NCI-H2081 (cell line): ENCODE results near the gene MFAP2.
"Not testable (repeated sequence)": the region's sequence is repeated elsewhere in the genome, so short reads cannot be mapped to it uniquely, and the experiment has no call there.

Experiments
- DNase-seq, 2 experiments: peaks; one replicate each; lab custom pipeline; 2025; lab: John Stamatoyannopoulos, UW

The MFAP2 gene

DNA sequence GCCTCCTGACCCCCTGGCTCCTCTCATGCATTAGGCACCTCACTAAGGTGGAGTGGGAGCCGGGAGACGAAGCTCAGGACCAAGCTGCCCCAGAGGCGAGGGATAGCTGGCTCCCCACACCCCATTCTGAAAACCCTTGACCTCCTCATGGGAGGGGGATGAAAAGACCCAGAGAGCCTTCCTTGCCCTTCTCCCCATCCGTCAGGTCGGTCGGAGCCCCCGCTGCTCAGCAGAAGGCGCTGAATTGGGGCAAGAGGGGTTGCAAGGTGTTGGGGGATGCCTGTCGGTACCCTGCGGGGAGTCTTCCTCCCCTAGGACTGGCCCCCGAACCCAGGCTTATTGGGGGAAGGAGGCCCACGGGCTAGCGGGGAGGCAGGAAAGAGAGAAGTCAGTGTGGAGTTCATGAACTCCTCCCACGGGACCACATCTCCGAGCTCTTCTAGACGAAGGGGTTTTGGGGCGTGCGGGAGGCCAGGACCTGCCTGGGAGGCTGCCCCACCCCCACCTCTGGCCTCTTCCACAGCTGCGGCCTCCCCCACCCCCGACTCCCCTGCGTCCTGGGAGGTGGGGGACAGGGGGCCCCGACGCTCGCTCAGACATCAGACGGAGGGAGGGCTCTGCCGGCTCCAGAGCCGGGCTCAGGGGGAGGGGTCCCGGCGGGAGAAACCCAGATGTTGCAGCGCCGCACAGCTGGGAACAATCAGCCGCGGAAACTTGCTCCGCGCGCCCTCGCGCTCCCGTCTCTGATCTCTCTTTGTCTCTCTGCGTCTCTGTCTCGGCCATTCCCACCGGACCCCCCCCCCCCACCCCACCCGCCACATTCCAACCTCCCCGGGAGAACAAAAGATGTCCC lies 719 bp downstream of the MFAP2 start:
- DNase-seq: no peak

DNA sequence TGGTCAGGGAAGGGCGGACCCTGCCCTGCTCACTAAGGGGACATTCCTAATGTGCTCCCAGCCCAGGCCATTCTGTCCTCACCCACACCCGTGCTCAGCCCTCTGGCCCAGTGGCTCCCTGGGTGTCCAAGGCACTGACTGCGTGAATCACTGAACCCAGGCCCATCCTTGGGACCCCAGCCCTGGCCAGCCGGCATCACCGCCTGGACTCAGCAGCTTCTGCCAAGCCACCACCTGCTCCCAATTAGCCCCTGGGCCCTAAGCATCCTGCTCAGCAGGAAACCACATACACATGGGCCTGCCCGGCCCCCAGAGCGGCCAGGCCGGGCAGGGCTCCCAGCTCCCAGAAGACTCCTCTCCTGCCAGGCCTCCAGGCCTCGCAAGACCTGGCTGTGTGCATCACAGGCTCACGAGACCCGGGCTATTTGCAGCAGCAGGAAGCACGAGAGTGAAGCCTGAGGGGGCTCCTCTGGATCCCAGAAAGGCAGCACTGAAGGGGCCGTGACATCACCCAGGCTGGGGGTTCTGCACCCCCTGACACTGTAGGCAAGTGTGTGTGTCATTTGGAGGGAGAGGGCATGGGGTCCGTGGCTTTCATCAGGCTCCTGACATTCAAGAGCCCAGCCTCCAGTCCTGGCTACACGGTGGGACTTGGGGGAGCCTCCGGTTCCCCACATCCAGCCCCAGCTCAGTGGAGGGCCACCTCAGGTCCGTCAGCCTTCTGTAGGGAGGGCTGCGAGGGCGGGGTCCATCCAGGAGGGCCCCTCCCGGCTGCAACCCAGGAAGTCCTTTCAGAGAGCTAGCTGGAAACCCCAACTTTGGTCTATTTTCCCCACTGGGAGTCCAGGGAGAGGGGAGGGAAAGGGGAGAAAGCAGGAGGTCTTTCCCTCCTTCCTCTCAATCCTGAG lies 1.6 kb downstream of the MFAP2 start:
- peak in 1 of 2 experiments; percentile 34 for DNase-seq

DNA sequence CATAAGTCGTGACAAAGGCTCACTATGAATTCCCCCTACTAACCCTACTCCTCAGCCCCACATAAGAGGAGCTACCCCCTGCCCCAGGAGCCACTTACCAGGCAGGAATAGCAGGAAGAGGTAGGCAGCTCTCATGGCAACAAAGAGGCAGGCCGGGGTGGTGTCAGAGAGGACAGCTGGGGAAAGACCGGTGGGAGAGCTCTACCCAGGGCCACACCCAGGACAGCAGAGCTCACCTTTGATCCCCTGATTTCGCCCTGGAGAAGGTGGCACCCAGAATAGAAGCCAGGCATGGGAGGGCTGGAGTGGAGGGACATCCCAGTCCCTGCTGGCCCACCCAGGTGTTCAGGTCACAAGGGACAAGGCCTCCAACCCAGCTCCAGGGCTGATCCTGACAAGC lies 2.3 kb downstream of the MFAP2 start:
- no peak for DNase-seq

DNA sequence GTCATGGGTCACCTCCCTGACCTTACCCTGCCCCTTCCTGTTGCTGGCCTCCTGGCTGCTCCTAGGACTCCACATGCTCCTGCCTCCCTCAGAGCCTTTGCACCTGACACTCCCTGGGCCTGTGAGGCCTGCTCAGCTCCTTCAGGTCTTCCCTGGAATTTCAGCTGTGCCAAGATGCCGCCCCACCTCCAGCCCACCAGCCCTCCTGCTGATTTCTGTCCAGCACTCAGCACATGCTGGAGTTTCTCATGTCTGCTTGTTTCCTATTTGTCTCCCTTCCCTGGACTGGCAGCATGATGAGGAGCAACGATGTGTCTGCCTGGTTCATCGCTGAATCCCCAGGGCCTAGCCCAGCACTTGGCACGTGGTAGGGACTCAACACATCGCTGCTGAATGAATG lies 3.0 kb downstream of the MFAP2 start:
- DNase-seq: no peak

DNA sequence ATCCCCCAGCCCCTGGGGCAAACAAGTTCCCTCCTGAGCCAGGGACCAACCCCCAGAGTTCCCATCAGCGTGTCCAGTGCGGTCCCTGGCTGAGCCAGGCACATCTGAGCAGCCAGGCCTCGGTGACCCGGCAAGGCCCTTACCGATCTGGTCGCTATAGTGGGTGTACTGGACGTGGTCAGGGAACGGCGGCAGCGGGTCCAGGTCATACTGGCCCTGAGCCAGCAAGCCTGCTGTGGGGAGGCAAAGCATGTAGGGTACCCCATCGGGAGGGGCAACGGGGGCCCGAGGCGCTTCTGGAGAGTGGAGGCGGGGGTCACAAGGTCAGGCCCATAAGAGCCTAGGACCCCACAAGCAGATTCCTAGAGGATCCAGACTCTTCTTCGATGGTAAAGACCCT lies 3.5 kb downstream of the MFAP2 start:
- no peak for DNase-seq

DNA sequence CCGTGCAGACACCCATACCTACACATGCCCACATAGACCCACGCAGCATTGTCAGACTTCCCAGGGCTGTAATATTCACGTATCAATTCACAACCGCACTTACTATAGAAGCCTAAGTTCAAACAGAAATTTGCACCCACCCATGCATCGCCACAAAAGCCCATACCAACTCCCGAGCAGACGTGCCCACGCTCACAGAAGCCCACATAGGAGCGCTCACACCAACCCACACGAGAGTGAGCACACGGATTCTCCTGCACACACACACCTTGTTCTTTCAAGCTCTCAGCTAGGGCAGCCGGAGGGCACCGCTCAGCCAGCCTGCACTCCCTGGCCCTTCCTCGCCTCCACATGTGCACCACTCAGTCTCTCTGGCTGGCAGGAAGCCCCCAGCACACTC lies 4.6 kb downstream of the MFAP2 start:
- no peak for DNase-seq

DNA sequence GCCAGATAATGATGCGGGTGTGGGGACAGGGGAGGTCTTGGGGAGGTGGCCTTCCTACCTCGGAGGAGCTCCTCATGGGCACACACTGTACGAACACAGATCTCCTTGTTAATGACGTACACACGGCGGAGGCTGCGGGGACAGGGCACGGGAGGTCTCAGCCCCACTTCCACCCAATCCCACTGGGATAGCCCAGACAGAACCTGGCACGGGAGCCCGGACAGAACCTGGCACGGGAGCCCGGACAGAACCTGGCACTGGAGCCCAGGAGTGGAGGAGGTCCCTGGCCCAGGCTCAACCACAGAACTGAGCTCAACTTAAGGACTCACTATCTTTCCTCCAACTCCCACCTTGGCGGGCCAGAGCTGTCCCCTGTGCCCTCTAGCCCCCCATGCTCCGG lies 5.2 kb downstream of the MFAP2 start:
- DNase-seq: no peak

DNA sequence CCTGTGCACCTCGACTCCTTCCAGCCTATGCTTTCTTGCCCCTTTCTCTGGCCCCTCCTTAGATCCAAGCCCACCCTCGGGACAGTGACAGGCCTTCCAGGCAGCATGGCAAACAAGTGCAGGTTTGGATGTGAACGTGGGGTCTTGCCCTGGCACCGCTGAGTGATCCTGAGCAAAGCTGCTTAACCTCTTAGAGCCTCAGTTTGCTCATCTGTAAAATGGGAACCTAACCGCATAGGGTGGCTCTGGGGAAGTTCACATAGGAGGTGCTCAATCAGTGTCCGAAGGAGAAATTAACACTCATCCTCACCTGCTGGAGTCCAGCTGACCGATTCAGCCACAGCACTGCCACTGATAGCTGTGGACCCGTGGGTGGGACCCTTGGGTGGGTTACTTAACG lies 7.2 kb downstream of the MFAP2 start:
- no peak for DNase-seq

DNA sequence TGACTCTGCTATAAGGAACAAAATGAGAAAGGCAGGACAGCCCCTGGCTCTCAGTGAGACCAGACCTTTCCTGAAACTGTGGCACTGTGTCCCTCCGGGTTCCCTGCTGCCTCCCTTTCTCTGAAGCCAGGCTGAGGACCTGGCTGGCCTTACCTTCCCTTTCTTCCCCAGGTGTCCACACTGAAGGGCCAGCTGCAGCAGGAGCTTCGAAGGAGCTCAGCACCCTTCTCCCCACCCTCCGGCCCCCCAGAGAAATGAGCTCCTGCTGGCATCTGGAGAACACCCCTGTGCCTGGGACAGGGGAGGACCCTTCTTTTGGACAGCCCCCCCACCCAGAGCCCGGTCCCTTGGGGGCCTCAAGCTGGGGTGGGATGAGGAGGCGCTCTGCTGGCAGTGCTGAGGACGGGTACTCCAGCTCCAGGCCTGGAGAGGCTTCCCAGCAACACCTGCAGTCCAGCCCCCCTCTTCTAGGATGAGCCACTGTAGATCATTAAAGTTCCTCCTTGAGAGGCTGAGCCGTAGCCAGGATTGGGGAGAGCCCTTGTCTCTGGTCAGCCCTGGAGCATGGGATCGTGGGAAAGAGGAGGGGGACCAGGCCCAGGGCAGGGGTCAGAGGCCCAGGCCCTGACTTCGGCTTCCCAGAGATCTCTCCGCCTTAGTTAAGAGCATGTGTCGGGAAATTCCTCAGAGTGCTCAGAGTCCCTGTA lies 8.1 kb downstream of the MFAP2 start:
- no peak for DNase-seq

DNA sequence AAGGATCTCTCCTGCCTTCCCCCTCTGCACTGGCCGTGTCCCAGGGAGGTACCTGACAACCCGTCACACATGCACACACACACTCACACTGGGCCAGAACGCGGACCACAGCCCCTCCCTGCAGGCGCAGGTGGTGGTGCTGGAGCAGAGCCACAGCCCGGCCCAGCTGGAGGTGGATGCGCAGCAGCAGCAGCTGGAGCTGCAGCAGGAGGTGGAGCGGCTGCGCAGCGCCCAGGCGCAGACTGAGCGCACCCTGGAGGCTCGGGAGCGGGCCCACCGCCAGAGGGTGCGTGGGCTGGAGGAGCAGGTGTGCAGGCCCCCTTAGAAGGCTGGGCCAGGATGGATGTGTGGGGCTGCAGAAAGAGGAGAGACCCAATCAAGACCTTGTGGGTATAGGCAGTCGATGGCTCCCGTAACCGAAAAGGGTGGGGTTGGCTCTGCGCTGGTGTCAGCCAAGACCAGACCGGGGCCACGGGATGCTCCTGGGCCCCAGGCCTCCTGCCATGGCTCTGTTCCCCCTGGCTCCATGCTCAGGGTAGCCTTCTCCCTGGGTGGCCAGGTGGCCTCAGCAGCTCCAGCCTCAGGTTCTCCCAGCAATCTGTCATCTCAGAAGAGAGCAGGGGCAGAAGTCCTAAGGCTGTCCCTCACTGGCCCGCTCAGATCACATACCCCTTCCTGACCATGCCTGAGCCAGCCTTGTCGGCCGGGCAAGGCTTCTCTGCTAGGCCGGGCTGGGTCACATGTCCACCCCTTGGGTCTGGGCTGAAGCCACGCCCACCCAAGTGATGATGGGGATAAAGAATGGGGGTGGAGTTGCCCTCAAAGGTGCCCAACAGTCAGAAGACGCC lies 8.9 kb downstream of the MFAP2 start:
- DNase-seq: peak; percentile 79 to 91

DNA sequence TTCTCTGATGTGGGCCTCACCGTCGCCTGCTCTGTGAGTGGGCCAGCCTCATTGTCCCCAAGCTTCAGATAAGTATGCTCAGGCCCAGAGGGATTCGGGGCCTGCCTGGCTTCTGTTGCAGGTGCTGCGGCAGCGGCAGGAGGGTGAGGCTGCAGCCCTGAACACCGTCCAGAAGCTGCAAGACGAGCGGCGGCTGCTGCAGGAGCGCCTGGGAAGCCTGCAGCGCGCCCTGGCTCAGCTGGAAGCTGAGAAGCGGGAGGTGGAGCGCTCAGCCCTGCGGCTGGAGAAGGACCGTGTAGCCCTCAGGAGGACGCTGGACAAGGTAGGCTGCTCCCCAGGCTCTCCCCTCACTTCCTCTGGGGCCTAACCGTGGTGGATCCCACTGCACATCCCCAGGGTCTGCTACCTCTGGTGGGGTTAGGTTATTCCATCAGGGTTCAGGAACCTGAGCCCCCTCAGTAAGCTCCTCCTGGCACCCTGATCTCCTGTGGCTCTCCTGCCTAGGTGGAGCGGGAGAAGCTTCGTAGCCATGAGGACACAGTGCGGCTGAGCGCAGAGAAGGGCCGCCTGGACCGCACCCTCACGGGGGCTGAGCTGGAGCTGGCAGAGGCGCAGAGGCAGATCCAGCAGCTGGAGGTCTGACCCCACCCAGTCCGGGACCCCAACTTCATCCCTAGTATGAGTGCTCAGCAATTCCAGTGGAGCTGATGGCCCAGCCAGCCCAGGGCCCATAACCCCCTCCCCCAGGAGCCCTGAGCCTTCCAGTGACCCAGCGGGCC lies 10.1 kb downstream of the MFAP2 start:
- no peak for DNase-seq

DNA sequence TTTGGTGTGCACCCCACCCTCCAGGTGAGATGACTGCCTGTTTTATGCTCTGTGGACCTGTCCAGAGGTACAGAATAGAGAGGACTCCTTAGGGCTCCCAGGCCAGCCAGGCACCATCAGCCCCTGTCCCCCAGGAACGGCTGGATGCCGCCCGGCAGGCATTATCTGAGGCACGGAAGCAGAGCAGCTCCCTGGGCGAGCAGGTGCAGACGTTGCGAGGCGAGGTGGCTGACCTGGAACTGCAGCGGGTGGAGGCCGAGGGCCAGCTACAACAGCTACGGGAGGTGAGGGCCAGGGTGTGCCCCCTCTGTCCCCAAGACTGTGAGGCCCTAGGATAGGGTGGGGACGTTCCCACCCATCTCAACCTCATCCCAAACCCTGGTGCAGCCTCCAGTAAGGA lies 10.8 kb downstream of the MFAP2 start:
- no peak for DNase-seq

DNA sequence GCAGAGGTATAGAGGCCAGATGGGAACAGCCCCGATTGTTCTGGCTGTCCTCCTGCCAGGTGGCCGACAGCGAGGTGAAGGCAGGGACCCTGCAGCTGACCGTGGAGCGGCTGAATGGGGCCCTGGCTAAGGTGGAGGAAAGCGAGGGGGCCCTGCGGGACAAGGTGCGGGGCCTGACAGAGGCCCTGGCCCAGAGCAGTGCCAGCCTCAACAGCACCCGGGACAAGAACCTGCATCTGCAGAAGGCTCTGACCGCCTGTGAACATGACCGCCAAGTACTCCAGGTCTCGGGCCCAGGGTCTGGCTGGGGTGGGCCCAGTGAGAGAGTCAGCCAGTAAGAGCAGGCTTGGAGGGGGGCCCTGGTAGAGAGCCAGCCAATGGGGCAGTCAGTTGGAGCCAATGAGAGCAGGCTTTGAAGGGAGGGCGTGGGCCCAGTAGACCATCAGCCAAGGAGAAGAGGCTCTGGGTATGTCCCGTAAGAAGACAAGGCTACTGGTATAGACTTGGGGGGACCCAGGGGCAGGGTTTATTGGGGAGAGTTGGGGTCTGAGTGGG lies 11.3 kb downstream of the MFAP2 start:
- no peak for DNase-seq

DNA sequence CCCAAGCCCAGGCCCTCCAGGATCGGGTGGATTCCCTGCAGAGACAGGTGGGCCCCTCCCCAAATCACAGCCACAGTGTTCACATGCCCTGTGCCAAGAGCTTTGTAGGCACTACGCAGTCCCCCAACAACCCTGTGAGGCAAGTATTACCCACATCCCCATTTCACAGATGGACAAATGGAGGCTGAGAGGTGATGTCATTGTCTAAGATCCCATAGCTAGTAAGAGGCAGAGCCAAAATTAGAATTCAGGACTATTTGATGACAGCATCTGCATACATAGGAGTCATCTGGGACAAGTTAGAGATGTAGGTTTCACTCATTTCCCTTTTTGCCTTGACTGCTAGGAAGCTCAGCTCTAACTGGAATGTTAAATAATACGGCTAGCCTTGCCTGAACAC lies 12.0 kb downstream of the MFAP2 start:
- DNase-seq: no peak

DNA sequence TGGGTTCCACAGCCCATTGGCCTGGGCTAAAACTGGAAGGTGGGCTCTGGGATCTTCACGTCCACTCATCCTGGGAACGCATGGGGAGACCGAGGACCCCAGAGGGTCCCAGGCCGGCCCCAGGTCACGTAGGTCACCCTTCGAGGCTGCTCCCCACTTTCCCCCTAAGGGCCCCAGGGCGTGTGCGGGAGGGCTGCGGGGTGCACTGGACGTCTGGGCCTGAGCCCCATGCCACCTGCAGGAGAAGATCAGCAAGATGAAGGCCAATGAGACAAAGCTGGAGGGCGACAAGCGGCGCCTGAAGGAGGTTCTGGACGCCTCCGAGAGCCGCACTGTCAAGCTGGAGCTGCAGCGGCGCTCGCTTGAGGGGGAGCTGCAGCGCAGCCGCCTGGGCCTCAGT lies 12.5 kb downstream of the MFAP2 start:
- no peak for DNase-seq

DNA sequence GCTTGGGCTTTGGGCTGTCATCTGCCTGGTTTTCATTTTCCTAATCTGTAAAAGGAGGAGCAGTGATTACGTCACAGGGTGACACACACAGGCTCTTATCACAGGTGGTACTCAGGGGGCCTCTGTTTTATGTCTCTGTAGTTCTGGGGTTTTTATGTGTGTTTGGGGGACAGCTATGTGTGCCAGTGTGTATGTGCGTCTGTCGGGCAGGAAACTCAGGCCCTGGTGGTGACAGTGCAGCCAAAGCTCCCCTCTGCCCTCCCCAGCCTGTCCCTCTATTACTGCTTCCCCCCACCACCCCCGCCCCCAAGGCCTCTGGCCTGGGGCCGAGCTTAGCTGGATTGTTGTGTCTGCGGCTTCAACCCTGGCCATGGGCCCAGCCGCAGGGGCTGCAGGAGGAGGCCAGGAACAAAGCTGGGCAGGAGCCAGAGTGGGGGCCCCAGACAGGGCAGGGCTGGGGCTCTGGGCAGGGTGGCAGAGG lies 13.3 kb downstream of the MFAP2 start:
- peak in 1 of 2 experiments; percentile 48 for DNase-seq

DNA sequence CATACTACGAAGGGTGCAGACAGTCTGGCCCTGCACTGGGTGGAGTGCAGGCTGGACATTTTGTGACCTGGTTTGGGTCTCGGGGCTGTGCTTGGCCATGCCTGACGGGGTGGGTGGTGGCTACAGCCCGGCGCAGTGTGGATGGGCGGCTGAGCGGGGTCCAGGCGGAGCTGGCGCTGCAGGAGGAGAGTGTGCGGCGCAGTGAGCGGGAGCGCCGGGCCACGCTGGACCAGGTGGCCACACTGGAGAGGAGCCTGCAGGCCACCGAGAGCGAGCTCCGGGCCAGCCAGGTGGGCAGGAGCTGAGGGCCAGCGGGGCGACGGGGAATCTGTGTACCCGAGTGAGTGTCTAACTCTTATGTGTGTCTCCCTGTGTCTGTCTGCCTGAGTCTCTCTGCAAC lies 14.1 kb downstream of the MFAP2 start:
- DNase-seq: no peak

DNA sequence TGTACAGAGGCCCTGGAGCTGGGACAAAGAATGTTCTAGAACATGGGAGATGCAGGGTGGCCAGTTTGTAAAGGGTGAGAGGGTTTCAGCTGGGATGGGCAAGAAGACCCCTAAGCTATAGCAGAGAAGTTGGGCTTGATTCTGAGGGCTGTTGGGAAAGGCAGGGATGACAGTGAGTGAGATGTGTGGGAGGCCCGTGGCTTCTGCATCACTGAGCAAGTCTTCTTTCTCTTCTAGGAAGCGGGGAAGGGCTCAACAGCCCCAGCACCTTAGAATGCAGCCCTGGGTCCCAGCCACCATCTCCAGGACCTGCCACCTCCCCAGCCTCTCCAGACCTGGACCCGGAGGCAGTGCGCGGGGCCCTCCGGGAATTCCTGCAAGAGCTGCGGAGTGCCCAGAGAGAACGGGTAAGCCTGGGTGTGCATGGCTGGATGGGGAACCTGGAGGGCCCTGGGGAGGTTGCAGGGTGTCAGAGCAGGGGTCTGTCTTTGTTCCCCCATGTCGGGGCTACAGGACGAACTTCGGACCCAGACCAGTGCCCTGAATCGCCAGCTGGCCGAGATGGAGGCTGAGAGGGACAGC lies 14.8 kb downstream of the MFAP2 start:
- DNase-seq: no peak

DNA sequence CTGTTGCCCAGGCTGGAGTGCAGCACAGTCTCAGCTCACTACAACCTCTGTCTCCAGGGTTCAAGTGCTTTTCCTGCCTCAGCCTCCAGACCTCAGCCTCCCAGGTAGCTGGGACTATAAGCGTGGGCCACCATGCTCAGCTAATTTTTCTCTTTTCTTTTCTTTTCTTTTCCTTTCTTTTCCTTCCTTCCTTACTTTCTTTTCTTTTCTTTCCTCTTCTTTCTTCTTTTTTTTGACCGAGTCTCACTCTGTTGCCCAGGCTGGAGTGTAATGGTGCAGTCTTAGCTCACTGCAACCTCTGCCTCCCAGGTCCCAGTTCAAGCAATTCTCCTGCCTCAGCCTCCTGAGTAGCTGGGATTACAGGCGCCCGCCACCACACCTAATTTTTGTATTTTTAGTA lies 16.3 kb downstream of the MFAP2 start:
- DNase-seq: not testable (repeated sequence)
